NB4 (cell line): ENCODE results near the gene LIMK2.
"Not testable (repeated sequence)": the region's sequence is repeated elsewhere in the genome, so short reads cannot be mapped to it uniquely, and the experiment has no call there.

Experiments used
- MYC ChIP-seq: IDR thresholded peaks from 2 replicates; pipeline ENCODE4 v1.6.1; 2011; ENCODE audit warnings: low read depth, low read length
- POLR2A ChIP-seq: IDR thresholded peaks from 2 replicates; pipeline ENCODE4 v1.6.1; 2011; ENCODE audit warnings: mild to moderate bottlenecking; ENCODE audit not compliant: insufficient read length; ENCODE audit errors: extremely low read depth
- TF ChIP-seq, protein P1 (sequence below): IDR thresholded peaks from one replicate; pipeline ENCODE4 v1.5.1; 2012; ENCODE audit warnings: low read depth, low read length
- TF ChIP-seq, protein P2 (sequence below): IDR thresholded peaks from 2 replicates; pipeline ENCODE4 v1.6.1; 2011; ENCODE audit warnings: low read depth, low read length

DNA sequence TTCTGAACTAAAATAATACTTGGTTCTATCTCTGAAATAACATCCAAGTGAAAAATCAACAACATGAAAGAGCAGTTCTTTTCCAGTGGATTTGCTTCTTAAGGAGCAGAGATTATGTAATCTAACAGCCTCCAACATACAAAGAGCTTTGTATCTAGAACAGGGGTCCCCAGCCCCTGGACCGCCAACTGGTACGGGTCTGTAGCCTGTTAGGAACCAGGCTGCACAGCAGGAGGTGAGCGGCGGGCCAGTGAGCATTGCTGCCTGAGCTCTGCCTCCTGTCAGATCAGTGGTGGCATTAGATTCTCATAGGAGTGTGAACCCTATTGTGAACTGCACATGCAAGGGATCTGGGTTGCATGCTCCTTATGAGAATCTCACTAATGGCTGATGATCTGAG is 12.6 kb downstream of the LIMK2 start:
- TF ChIP-seq, protein P1, sequence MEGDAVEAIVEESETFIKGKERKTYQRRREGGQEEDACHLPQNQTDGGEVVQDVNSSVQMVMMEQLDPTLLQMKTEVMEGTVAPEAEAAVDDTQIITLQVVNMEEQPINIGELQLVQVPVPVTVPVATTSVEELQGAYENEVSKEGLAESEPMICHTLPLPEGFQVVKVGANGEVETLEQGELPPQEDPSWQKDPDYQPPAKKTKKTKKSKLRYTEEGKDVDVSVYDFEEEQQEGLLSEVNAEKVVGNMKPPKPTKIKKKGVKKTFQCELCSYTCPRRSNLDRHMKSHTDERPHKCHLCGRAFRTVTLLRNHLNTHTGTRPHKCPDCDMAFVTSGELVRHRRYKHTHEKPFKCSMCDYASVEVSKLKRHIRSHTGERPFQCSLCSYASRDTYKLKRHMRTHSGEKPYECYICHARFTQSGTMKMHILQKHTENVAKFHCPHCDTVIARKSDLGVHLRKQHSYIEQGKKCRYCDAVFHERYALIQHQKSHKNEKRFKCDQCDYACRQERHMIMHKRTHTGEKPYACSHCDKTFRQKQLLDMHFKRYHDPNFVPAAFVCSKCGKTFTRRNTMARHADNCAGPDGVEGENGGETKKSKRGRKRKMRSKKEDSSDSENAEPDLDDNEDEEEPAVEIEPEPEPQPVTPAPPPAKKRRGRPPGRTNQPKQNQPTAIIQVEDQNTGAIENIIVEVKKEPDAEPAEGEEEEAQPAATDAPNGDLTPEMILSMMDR, result not testable (repeated sequence)
- not testable (repeated sequence) for TF ChIP-seq POLR2A, MYC
- TF ChIP-seq, protein P2, sequence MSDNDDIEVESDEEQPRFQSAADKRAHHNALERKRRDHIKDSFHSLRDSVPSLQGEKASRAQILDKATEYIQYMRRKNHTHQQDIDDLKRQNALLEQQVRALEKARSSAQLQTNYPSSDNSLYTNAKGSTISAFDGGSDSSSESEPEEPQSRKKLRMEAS, result not testable (repeated sequence)
